GM19463 (cell line): ENCODE results near the gene FSD1L.
"Not testable (repeated sequence)": the region's sequence is repeated elsewhere in the genome, so short reads cannot be mapped to it uniquely, and the experiment has no call there.

Source experiments
- ATAC-seq: cut with Tn5 transposase; IDR thresholded peaks from one replicate; pipeline ENCODE4 v1.9.1; 2021; ENCODE audit warnings: mild to moderate bottlenecking, moderate library complexity; ENCODE audit not compliant: unreplicated experiment

The FSD1L gene

GRCh38 chr9:105479846-105480245 is 32.0 kb downstream of the FSD1L start:
- no peak for ATAC-seq

- no peak for ATAC-seq
These were observed 35.8 kb downstream of the FSD1L start for GRCh38 chr9:105483618-105484017.

GRCh38 chr9:105484226-105484625 is 36.4 kb downstream of the FSD1L start:
- no peak for ATAC-seq

- ATAC-seq: no peak
These were observed 37.3 kb downstream of the FSD1L start for GRCh38 chr9:105485131-105485530.

- no peak for ATAC-seq
These were observed 49.0 kb downstream of the FSD1L start for GRCh38 chr9:105496826-105497225.

GRCh38 chr9:105497704-105498103 is 49.9 kb downstream of the FSD1L start:
- ATAC-seq: no peak

GRCh38 chr9:105500108-105500766 is 52.4 kb downstream of the FSD1L start:
- ATAC-seq: peak; percentile 75

- ATAC-seq: no peak
These were observed 53.6 kb downstream of the FSD1L start for GRCh38 chr9:105501414-105501813.

- ATAC-seq: no peak
These were observed 54.4 kb downstream of the FSD1L start for GRCh38 chr9:105502276-105502675.

- ATAC-seq: peak; percentile 31
These were observed 56.0 kb downstream of the FSD1L start for GRCh38 chr9:105503881-105504280.

GRCh38 chr9:105507096-105507790 is 59.4 kb downstream of the FSD1L start:
- ATAC-seq: no peak

- no peak for ATAC-seq
These were observed 60.7 kb downstream of the FSD1L start for GRCh38 chr9:105508530-105508929.

- peak; percentile 78 for ATAC-seq
These were observed 62.2 kb downstream of the FSD1L start for GRCh38 chr9:105510024-105510423.

- ATAC-seq: no peak
These were observed 63.6 kb downstream of the FSD1L start for GRCh38 chr9:105511446-105511845.

GRCh38 chr9:105515811-105516413 is 68.1 kb downstream of the FSD1L start:
- no peak for ATAC-seq

- ATAC-seq: peak; percentile 62
These were observed 72.0 kb downstream of the FSD1L start for GRCh38 chr9:105519710-105520369.

GRCh38 chr9:105520992-105521391 is 73.2 kb downstream of the FSD1L start:
- not testable (repeated sequence) for ATAC-seq

- ATAC-seq: peak; percentile 84
These were observed 75.0 kb downstream of the FSD1L start for GRCh38 chr9:105522618-105523385.

- ATAC-seq: no peak
These were observed 83.7 kb downstream of the FSD1L start for GRCh38 chr9:105531530-105531929.

GRCh38 chr9:105535920-105536668 is 88.3 kb downstream of the FSD1L start:
- peak; percentile 77 for ATAC-seq
